HT1080 (cell line): ENCODE results near the gene DCST2. TPM values are rescaled to one million over a fixed set of nuclear protein-coding genes. Genes with fewer than 3 reads are reported as not detected.

Experiments used
- DNase-seq: peaks from one replicate; pipeline ENCODE4 v3.0.0-alpha.2; 2015; ENCODE audit warnings: low read depth
- total RNA-seq: library from RNA; depleted of rRNA; stranded (reverse); fragments of >200 nt; shearing (Covaris generic); gene quantifications from 2 replicates; pipeline ENCODE4 v1.2.3, GENCODE V29; 2014

Gene DCST2
- total RNA-seq, 1 experiment from 2014 or later = 0.03 TPM

GRCh38 chr1:155070158-155070621 lies 36.6 kb upstream of the DCST2 start:
- DNase-seq = no peak

- DNase-seq = no peak
Measured at GRCh38 chr1:155069551-155070157, 36.1 kb upstream of the DCST2 start.

- peak; percentile 31 for DNase-seq
Measured at GRCh38 chr1:155068599-155068998, 35.0 kb upstream of the DCST2 start.

GRCh38 chr1:155066777-155067176 lies 33.2 kb upstream of the DCST2 start:
- no peak for DNase-seq

- no peak for DNase-seq
Measured at GRCh38 chr1:155064832-155065429, 31.4 kb upstream of the DCST2 start.

GRCh38 chr1:155064111-155064831 lies 30.7 kb upstream of the DCST2 start:
- DNase-seq = no peak

- DNase-seq = peak; percentile 83
Measured at GRCh38 chr1:155063550-155064110, 30.0 kb upstream of the DCST2 start, which contains the start of gene EFNA4. EFNA4 (plus strand) TSS chr1:155063740; CDS start chr1:155063824, 84 bp downstream.

- no peak for DNase-seq
Measured at GRCh38 chr1:155062702-155063411, 29.3 kb upstream of the DCST2 start.

GRCh38 chr1:155062151-155062686 lies 28.6 kb upstream of the DCST2 start:
- DNase-seq = no peak

GRCh38 chr1:155061381-155062150 lies 28.0 kb upstream of the DCST2 start:
- peak; percentile 90 for DNase-seq

- DNase-seq = no peak
Measured at GRCh38 chr1:155060736-155061135, 27.2 kb upstream of the DCST2 start.

GRCh38 chr1:155057788-155058211 lies 24.2 kb upstream of the DCST2 start:
- DNase-seq = no peak

- DNase-seq = no peak
Measured at GRCh38 chr1:155057104-155057503, 23.5 kb upstream of the DCST2 start.

- DNase-seq = no peak
Measured at GRCh38 chr1:155053531-155054105, 20.0 kb upstream of the DCST2 start.

- peak; percentile 61 for DNase-seq
Measured at GRCh38 chr1:155052439-155053395, 19.1 kb upstream of the DCST2 start.

- DNase-seq = peak; percentile 61
Measured at GRCh38 chr1:155051777-155052398, 18.3 kb upstream of the DCST2 start.

- DNase-seq = no peak
Measured at GRCh38 chr1:155051342-155051776, 17.8 kb upstream of the DCST2 start.
